Measurements from ENCODE around the gene CDK12. TPM values are rescaled to one million over a fixed set of nuclear protein-coding genes. Genes with fewer than 3 reads are reported as not detected.
A peak's percentile ranks its signal among the peaks of the same experiment; 100 is the strongest.

Gene CDK12
- total RNA-seq, 1 experiment from 2014 or later, result 30.4 TPM

- Histone ChIP-seq H3K27me3 (ENCODE audit: low read length) (no peaks in the 10 kb centered on the region), H3K4me3 (ENCODE audit: low read length) (no peak overlapping the region), H3K9me2 (replicated peaks; ENCODE audit: low read length) (no peaks in the 10 kb centered on the region), H2AFZ (ENCODE audit: low read length) (no peak overlapping the region), H3K79me2 (ENCODE audit: low read length) (no peaks in the 10 kb centered on the region), H3K4me1 (ENCODE audit: insufficient read depth, low read length) (no peaks in the 10 kb centered on the region), H3K27ac (ENCODE audit: low read length) (no peak overlapping the region), H3K4me2 (ENCODE audit: low read length) (no peak overlapping the region), H3K9me3 (ENCODE audit: low read length) (no peaks in the 10 kb centered on the region), H3F3A (ENCODE audit: low read length, unreplicated experiment) (no peaks in the 10 kb centered on the region), H3K36me3 (ENCODE audit: low read depth, low read length) (peaks cover 46% of the 10 kb centered on the region), H4K20me1 (ENCODE audit: low read length) (no peaks in the 10 kb centered on the region), H3K9ac (ENCODE audit: low read length) (no peak overlapping the region)
- ATAC-seq (no peak), DNase-seq (no peak)
- CTCF ChIA-PET, result interaction anchor here (0.6 kb wide), 1 partner anchor 98 kb away, joined by 3 read pairs; no protein-coding TSS in a partner anchor
- no TSS peak for BruUV-seq (replicated peaks)
- intact Hi-C loops (cut with micrococcal nuclease), result no loop called here
- no peak for TF ChIP-seq EZH2phosphoT487 (IDR thresholded peaks at IDR 0.05; ENCODE audit: borderline replicate concordance, low read length)
- TF ChIP-seq EZH2 (IDR thresholded peaks at IDR 0.05; ENCODE audit: low read length, unreplicated experiment), result no peak
- no peak for TF ChIP-seq CTCF (conservative IDR thresholded peaks at IDR 0.05; ENCODE audit: low read depth, low read length)
- POLR2A ChIA-PET (ENCODE audit: unreplicated experiment), result no interaction called here
Measured at GRCh38 chr17:39525801-39526506, 64.7 kb downstream of the CDK12 start.

GRCh38 chr17:39527220-39527813 lies 66.0 kb downstream of the CDK12 start:
- ChIA-PET CTCF (interaction anchor here (1.4 kb wide), 1 partner anchor 20 kb away, joined by 3 read pairs; no protein-coding TSS in a partner anchor), POLR2A (ENCODE audit: unreplicated experiment) (no interaction called here)
- no peaks in the 10 kb centered on the region for H3K9me2 ChIP-seq (replicated peaks; ENCODE audit: low read length)
- peak; percentile 19 for DNase-seq
- no peak overlapping the region for H3K4me2 ChIP-seq (ENCODE audit: low read length)
- TF ChIP-seq CTCF (conservative IDR thresholded peaks at IDR 0.05; ENCODE audit: low read depth, low read length), result peak; percentile 55
- no peak for TF ChIP-seq EZH2phosphoT487 (IDR thresholded peaks at IDR 0.05; ENCODE audit: borderline replicate concordance, low read length)
- no peak overlapping the region for H2AFZ ChIP-seq (ENCODE audit: low read length)
- no peaks in the 10 kb centered on the region for H3K79me2 ChIP-seq (ENCODE audit: low read length)
- H3K4me3 ChIP-seq (ENCODE audit: low read length), result no peak overlapping the region
- no peaks in the 10 kb centered on the region; the same call in 1 of the 2 replicates for H3K4me1 ChIP-seq (ENCODE audit: insufficient read depth, low read length)
- no peaks in the 10 kb centered on the region for H3K27me3 ChIP-seq (ENCODE audit: low read length)
- intact Hi-C loops (cut with micrococcal nuclease), result no loop called here
- no peaks in the 10 kb centered on the region for H3F3A ChIP-seq (ENCODE audit: low read length, unreplicated experiment)
- no peak for ATAC-seq
- H4K20me1 ChIP-seq (ENCODE audit: low read length), result no peaks in the 10 kb centered on the region
- no peaks in the 10 kb centered on the region for H3K9me3 ChIP-seq (ENCODE audit: low read length)
- no peak overlapping the region for H3K27ac ChIP-seq (ENCODE audit: low read length)
- no TSS peak for BruUV-seq (replicated peaks)
- peaks cover 46% of the 10 kb centered on the region for H3K36me3 ChIP-seq (ENCODE audit: low read depth, low read length)
- H3K9ac ChIP-seq (ENCODE audit: low read length), result no peak overlapping the region

GRCh38 chr17:39529455-39529854 lies 68.2 kb downstream of the CDK12 start:
- Histone ChIP-seq H3K4me3 (ENCODE audit: low read length) (no peak overlapping the region), H2AFZ (ENCODE audit: low read length) (no peak overlapping the region), H4K20me1 (ENCODE audit: low read length) (no peaks in the 10 kb centered on the region), H3K27ac (ENCODE audit: low read length) (no peak overlapping the region), H3K79me2 (ENCODE audit: low read length) (no peaks in the 10 kb centered on the region), H3K36me3 (ENCODE audit: low read depth, low read length) (peaks cover 39% of the 10 kb centered on the region), H3K9me2 (replicated peaks; ENCODE audit: low read length) (no peaks in the 10 kb centered on the region), H3K9ac (ENCODE audit: low read length) (no peak overlapping the region), H3K9me3 (ENCODE audit: low read length) (no peaks in the 10 kb centered on the region), H3F3A (ENCODE audit: low read length, unreplicated experiment) (no peaks in the 10 kb centered on the region), H3K27me3 (ENCODE audit: low read length) (no peaks in the 10 kb centered on the region), H3K4me1 (ENCODE audit: insufficient read depth, low read length) (peaks cover 17% of the 10 kb centered on the region), H3K4me2 (ENCODE audit: low read length) (no peak overlapping the region)
- DNase-seq, result no peak
- intact Hi-C loops (cut with micrococcal nuclease), result no loop called here
- ChIA-PET POLR2A (ENCODE audit: unreplicated experiment) (no interaction called here), CTCF (no interaction called here)
- TF ChIP-seq EZH2phosphoT487 (IDR thresholded peaks at IDR 0.05; ENCODE audit: borderline replicate concordance, low read length), result no peak
- no peak for ATAC-seq
- no TSS peak for BruUV-seq (replicated peaks)

Data from PC-3 (cell line).